HG03039 (cell line): ENCODE measurements around the gene VAT1.
"Not testable (repeated sequence)": the region's sequence is repeated elsewhere in the genome, so short reads cannot be mapped to it uniquely, and the experiment has no call there.

Experiments
- ATAC-seq: cut with Tn5 transposase; IDR thresholded peaks from one replicate; pipeline ENCODE4 v1.9.1; 2021; ENCODE audit warnings: mild to moderate bottlenecking, moderate library complexity; ENCODE audit not compliant: unreplicated experiment

The VAT1 gene

DNA sequence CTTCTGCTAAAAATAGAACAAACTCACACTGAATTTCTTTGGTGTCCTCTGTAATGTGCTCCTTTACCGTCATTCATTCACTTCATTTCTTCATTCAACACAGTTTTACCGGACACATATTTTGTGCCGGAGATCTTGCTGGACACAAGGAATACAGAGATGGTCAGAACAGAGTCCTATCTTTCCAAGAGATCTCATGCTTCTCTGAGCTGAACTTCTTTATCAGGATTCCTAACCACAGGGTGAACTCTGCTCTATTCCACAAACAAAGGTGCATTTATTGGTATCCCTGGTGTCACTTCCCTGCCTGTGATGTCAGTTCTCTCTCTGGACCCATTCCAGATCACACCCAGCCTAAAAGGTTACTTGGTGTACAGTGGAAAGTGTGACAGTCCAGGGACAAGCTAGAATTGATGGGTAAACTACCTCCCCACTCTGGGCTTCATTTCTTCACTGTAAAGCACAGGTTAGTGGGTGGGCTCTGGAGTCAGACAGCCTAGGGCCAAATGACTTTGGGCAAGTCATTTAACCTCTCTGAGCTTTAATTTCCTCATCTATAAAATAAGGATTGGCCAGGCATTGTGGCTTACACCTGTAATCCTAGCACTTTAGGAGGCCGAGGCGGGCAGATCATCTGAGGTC is 11.4 kb downstream of the VAT1 start:
- ATAC-seq: no peak

DNA sequence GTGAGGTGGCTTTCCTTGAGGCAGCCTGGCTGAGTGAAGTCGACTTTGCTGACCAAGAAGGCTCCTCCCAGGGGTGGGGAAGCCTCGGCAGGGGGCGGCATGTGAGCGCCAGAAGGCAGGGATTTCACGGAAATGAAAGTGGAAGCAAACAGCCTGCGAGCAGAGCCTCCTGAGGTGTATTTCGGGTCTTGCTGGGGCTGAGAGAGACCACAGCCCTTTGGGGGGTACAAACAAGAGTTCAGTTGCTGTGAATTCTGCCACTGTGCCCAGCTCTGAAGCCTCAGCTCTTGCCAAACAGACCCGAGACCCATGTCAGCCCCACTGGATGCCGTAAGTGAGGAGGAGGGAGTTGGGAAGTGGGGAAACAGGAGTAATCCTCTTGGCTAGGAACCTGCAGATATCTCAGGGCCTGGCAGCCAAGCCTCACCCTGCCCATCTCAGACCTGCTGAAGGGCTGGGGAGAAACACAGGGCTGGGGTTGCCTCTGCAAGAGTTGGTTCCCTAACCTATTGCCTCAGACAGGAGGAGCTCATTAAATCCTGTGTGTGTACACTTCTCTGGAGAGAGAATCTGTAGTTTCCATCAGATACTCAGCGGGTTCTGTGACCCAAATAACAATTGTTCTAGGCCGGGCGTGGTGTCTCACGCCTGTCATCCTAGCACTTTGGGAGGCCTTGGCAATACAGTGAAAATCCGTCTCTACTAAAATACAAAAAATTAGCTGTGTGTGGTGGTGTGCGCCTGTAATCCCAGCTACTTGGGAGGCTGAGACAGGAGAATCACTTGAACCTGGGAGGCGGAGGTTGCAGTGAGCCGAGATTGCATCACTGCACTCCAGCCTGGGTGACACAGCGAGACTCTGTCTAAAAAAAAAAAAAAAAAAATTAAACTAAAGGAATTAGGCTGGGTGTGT is 15.3 kb downstream of the VAT1 start, which contains the start of gene IFI35:
Gene IFI35 (plus strand): TSS at position 146 of the 913 bp plus-strand sequence. CDS start 164 bp downstream, at position 310.
- ATAC-seq: peak; percentile 82

DNA sequence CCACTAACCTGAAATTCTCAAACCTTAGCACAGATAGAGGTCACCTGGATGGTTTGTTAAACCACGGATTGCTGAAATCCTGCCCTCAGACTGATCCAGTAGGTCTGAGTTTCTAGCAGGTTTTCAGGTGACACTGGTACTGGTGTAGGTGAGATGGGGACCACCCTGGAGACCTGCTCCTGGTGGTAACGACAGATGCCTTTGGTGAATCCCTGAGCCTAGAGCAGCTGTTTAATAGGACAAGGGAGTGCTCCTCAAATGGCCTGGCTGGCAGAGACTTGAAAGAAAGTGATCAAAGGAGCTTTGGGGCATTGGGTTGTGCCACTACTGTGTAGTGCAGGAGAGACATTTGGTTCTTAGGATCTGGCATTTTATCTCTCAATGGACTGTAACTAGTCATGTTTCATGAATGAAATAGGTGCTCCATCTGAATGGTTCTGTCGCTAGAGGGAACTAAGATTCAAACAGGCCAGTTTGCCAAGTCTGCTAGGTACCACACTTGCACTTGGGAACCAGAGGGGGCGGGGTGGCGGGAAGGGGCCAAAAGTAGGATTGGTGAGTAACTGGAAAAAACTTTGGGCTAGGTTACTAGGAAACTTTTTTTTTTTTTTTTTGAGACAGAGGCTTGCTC is 18.5 kb downstream of the VAT1 start:
- no peak for ATAC-seq

DNA sequence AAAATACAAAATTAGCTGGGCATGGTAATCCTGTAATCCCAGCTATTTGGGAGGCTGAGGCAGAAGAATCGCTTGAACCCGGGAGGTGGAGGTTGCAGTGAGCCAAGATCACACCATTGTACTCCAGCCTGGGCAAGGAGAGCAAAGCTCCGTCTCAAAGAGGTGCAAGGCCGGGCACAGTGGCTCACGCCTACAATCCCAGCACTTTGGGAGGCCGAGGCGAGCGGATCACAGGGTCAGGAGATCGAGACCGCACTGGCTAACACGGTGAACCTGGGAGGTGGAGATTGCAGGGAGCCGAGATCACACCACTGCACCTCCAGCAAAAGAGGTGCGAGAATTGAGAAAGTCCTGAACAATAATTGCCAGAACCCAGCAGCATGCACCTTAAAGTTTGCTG is 21.3 kb downstream of the VAT1 start:
- ATAC-seq: not testable (repeated sequence)

DNA sequence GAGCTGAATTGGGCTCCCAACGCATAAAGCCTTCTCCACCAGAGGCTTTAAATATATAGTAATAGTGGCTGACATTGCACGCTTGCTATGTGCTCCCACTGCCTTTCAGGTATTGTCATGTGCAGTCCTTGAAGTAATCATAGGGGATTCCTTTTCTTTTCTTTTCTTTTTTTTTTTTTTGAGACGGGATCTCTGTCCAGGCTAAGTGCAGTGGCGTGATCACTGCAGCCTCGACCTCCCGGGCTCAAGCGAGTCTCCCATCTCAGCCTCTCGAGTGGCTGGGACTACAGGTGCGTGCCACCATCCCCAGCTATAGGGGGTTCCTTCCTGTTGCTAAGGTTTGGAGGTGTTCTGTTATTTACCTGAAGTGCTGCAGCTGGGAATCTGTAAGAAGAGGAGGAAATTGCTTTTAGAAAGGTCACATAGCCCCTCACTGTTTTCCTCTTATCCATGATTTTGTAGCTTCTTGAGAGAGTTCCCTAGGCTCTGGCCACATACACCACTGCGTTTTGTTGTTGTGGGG is 23.1 kb downstream of the VAT1 start:
- no peak for ATAC-seq

DNA sequence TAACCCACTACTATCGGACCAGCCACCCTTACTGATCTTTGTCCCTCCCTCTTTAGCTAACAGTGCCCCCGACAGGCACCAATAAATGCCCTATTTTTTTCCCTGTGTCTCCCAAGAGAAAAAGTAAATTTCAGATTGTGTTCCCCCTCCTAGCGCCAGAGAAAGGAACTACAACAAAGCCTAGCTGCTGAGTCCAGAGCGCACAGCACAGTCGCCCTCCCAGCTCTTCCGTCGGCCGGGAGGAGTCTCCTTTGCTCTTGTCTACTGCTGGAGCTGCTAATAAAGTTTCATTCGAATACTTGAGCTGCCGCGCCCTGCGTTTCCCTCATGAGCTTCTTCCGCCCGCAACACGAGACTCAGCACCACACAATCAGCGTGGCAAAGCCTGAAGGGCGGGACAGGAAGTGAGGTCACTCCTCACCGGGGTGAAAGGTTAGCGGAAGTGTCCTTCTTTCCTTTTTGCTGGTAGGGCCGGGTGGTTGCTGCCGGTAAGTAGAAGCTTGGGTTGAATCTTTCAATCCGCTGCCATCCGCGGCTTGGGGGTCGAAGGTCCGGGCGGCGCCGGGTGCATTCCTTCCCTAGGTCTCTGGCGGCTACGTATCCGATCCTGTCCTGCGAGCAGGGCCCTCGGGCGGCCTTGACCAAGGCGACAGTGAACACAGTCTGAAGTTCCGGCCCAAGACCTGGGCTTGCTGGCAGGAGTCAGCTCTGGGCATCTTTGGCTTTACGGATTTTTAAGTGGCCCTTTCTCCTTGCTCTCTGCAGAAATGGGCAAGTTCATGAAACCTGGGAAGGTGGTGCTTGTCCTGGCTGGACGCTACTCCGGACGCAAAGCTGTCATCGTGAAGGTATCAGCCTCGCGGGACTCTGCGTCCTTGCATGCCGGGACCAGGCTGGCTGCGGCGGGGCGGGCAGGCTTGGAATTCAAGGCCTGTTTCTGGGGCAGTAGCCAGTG is 23.9 kb downstream of the VAT1 start, which contains the start of gene RPL27:
Gene RPL27 (plus strand): TSS at position 436 of the 955 bp plus-strand sequence. CDS start 332 bp downstream, at position 768.
- ATAC-seq: peak; percentile 87

DNA sequence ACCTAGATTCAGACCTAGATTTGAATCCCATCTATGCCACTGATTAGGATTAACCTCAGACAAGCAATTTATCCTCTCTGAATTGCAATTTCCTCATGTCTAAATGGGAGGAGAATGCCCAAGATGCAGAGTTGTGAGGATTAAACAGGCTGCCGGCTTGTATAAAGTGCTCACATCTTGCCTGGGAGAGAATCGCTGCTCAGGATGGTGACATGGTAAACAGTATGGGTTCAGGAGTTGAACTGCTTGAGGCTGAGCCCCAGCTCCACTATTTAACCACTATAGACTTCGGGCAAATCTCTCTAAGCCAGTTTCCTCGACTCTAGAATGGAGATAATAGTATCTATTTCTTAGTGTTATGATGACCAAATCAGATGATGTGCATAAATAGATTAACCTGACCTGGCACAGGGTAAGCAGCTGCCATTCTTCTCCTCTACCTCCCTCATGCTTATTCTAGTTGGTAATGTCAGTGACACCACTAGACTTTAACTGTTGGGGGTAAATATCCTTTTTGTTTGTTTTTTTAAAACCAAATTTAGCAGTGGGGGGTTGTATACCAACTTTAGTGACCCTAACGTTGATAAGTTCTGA is 24.7 kb downstream of the VAT1 start:
- ATAC-seq: no peak

DNA sequence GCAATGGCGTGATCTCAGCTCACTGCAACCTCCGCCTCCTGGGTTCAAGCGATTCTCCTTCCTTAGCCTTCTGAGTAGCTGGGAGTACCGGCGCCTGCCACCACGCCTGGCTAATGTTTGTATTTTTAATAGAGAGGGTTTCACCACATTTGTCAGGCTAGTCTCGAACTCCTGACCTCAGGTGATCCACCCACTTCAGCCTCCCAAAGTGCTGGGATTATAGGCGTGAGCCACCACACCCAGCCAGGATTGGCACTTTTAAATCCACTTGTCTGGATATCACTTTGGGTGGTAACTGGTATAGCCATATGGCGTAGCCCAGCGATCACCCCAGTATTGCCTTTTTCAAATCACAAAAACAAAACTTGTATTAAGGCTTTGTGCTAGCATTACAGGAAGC is 28.3 kb downstream of the VAT1 start:
- not testable (repeated sequence) for ATAC-seq

DNA sequence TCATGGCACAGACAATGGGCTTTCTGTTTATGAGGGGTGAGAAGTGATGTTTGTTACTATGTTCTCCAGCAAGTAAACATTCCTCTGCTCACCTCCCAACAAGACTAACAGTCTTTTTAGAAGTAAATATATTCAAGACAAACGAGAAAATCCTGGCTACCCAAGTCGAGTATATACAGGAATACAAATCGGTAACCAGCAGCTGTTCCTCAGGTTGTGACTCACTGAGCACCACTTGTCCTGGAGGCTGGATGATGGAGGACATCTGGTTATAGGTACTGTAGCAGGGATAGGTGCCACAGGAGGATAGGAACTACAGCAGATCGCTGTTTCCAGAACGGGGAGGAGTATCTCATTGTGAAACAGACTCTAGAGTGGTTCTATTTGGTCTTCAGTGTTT is 29.3 kb downstream of the VAT1 start:
- no peak for ATAC-seq

DNA sequence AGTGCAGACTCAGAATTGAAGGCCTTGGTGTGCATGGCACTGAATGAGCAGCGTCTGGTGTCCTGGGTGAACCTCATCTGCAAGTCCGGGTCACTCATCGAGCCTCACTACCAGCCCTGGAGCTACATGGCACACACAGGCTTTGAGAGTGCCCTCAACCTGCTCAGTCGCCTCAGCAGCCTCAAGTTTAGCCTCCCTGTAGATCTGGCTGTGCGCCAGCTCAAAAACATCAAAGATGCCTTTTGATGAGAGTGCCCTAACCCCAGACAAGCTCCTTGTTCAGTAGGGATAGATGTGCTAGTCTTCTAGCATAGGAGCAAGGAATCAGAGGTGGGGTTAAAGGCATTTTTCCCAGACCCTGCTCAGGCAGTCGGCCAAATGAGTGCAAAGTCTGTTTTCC is 30.7 kb downstream of the VAT1 start:
- no peak for ATAC-seq

DNA sequence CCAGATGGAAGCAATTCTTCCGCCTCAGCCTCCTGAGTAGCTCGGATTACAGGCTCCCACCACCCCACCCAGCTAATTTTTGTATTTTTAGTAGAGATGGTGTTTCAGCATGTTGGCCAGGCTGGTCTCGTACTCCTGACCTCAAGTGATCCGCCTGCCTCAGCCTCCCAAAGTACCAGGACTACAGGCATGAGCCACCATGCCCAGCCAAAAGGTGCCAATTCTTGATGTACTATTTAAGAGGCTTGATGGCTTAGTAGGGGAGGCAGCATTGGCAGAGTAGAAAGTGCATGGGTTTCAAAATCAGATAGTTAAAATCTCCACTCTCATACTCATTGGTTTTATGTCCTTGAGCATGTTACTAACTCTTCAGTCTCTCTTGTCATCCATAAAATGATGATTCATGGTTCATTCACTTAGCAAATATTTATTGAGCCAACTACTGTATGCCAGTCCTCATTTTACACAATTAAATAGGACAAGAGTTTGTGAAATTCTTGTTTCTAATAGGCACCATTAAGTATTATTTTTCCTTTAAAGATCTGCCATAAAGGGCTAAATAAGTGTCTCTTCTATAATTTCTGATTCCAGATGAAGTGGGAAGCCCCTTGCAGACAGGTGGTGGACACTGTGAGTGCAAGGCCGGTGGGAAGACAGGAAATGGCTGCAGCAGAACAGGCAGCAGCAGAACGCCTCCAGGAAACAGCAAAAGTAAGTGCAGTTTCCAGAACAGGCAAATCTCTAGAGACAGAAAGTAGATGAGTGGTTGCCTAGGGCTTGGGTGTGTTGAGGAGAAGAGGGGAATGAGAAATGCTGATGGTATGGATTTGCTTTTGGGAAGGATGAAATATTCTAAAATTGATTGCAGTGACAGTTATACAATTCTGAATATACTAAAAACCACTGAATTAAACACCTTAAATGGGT is 32.2 kb downstream of the VAT1 start:
- no peak for ATAC-seq

DNA sequence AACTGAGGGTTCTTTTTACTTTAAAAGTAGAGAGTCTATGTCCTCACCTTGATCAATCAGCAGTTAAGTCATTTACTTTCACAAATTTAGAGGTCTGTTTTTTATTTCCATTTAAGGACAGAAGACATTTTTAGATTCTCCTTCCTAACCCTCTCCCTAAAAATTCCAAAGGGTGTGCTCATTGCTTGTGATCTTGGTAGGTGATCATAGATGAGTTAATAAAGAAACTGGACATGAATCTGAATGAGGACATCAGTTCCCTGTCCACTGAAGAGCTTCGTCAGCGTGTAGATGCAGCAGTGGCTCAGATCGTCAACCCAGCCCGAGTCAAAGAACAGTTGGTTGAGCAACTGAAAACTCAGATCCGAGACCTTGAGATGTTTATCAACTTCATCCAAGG is 33.0 kb downstream of the VAT1 start:
- ATAC-seq: no peak

DNA sequence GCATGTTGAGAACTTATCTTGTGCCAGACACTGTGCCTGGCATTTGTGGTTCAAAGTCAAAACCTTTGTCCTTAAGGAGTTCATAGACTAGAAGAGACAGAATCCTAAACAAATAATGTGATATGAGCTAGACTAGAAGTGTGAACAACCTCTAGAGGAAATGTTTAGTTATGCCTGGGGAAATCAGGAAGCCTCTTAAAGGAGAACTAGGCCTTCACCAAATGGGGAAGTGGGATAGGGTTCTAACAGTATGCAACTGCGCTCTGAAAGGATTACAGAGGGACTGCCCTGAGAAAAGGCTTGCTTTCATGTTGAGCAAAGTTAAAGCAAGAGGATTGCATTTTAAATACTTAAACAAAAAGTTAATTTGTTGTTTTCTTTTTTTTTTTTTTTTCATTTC is 37.0 kb downstream of the VAT1 start:
- ATAC-seq: no peak

DNA sequence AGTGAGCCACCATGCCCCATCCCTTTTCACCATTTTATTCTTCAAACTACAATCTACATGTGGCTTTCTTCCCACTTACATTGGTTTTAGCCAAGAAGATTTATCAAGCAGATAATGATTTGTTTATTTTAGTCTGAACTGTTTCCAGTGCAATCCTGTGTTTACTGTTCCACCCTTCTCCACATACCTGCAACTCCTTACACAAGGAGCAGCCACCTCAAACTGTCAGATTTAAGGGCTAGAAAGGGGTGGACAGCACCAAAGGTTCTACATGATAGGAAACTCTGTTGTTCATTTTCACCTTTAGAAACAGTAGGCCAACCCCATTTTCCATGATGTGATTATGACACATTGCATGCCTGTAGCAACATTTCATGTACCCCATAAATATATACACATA is 39.9 kb downstream of the VAT1 start:
- no peak for ATAC-seq

DNA sequence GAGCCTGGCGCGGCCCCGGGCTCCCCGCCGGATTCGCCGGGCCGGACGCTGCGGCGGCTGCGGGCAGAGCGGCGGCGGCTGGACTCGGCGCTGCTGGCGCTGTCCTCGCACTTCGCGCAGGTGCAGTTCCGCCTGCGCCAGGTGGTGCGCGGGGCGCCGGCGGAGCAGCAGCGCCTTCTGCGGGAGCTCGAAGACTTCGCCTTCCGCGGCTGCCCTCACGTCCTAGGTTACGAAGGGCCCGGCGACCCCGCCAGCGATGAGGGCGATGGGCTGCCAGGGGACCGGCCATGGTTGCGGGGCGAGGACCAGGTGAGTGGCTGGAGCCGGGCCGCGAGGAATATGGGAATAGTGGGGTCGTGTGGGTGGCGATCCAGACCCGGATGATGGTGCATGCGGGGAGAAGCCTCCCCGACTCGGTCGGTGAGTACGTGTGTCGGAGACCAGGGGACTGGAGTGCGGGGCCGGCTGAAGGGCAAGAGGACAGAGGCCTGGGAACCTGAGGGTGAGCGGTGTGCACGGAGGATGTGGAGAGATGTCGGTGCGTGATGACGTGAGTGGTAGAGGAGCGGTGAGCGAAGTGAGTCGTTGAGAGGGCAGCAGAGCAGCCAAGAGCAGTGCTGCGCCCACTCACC is 41.3 kb downstream of the VAT1 start:
- ATAC-seq: peak; percentile 37

DNA sequence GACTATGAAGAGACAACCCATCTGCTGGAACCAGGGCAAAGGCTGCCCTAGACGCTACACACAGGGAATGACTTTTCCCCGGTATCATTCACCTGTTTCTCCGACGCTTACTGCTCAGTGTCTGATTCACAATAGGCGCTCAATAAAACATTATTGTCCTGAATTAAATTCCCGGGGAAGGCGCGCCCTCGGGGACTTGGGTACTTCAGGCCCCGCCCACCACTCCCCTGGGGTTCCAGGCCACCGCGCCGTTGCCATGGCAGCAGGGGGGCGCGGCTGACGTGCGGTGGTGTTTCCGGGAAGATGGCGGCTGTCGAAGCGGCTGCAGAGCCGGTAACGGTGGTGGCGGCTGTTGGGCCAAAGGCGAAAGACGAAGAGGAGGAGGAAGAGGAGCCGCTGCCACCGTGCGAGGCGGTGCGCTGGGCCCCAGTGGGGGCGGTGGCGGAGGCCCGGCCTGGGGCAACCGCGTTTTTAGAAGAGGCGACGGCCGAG is 41.9 kb downstream of the VAT1 start, which contains the start of gene RUNDC1:
Gene RUNDC1 (plus strand): TSS at position 292 of the 492 bp plus-strand sequence. CDS start 12 bp downstream, at position 304.
- ATAC-seq: peak; percentile 62

DNA sequence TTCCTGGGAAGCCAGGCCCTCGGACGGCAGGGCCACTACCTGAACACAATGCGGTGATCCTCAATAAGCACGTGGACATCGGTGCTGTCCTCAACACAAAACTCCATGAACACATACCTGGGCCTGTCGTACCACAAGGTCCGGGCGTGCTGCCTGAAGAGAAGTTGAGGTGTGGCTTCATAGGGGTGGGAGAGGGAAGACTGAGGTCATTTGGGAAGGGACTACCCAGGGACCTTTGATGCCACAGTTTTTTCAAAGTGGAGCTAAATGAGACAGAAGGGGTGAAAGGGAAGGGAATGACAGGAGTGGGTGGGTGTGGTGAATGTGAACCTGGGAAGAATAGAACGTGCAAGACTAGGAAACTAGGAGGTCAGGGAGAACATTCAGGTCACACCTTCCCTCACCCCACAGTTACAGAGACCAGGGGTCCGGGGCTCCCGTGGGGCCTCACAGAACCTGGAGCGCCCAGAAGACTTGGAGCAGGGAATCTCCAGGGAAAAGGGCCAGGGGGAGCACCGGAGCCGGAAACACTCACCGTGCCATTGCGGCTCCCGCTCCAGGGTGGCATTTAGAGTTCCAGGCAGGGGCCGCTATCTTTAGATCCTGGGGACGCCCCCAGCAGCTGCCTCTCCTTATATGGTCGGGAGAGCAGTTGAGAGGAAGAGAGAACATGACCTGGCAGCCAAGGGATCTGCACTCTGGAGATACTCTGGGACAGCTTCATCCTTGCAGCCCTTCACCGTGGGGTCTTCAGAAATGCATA is 42.5 kb downstream of the VAT1 start, which contains the start of gene PTGES3L:
Gene PTGES3L (minus strand): TSS at position 570 of the 763 bp plus-strand sequence. CDS start 27 bp downstream, at position 543.
- ATAC-seq: peak; percentile 24
